GM19452 (cell line): ENCODE results near the gene ZNF283.
"Not testable (repeated sequence)": the region's sequence is repeated elsewhere in the genome, so short reads cannot be mapped to it uniquely, and the experiment has no call there.

ENCODE experiments used
- ATAC-seq: cut with Tn5 transposase; IDR thresholded peaks from one replicate; pipeline ENCODE4 v1.9.1; 2021; ENCODE audit not compliant: unreplicated experiment

ZNF283 gene

GRCh38 chr19:43799502-43800142 lies 27.5 kb upstream of the ZNF283 start:
- ATAC-seq: no peak

GRCh38 chr19:43802216-43802951 lies 24.7 kb upstream of the ZNF283 start, which contains the start of gene LYPD5:
TSS of gene LYPD5 (minus strand) at chr19:43802447. CDS start at chr19:43802380, 67 bp downstream.
- ATAC-seq: no peak

GRCh38 chr19:43804432-43804831 lies 22.7 kb upstream of the ZNF283 start:
- ATAC-seq: no peak

GRCh38 chr19:43806401-43806800 lies 20.7 kb upstream of the ZNF283 start:
- not testable (repeated sequence) for ATAC-seq

GRCh38 chr19:43806848-43807247 lies 20.3 kb upstream of the ZNF283 start:
- ATAC-seq: no peak

- no peak for ATAC-seq
Measured at GRCh38 chr19:43807651-43808050, 19.5 kb upstream of the ZNF283 start.

GRCh38 chr19:43809762-43810696 lies 17.1 kb upstream of the ZNF283 start:
- ATAC-seq: no peak

GRCh38 chr19:43811837-43812236 lies 15.3 kb upstream of the ZNF283 start:
- no peak for ATAC-seq

GRCh38 chr19:43812259-43812658 lies 14.9 kb upstream of the ZNF283 start:
- ATAC-seq: no peak

GRCh38 chr19:43812688-43813087 lies 14.4 kb upstream of the ZNF283 start:
- ATAC-seq: no peak

- ATAC-seq: no peak
Measured at GRCh38 chr19:43814663-43815352, 12.3 kb upstream of the ZNF283 start.

GRCh38 chr19:43817454-43817853 lies 9.7 kb upstream of the ZNF283 start:
- not testable (repeated sequence) for ATAC-seq

- no peak for ATAC-seq
Measured at GRCh38 chr19:43818500-43818899, 8.6 kb upstream of the ZNF283 start.

GRCh38 chr19:43820098-43820883 lies 6.8 kb upstream of the ZNF283 start:
- no peak for ATAC-seq

- ATAC-seq: no peak
Measured at GRCh38 chr19:43820884-43821215, 6.3 kb upstream of the ZNF283 start.

- not testable (repeated sequence) for ATAC-seq
Measured at GRCh38 chr19:43823856-43824255, 3.3 kb upstream of the ZNF283 start.

- ATAC-seq: not testable (repeated sequence)
Measured at GRCh38 chr19:43824572-43824971, 2.5 kb upstream of the ZNF283 start.

- no peak for ATAC-seq
Measured at GRCh38 chr19:43839139-43839538, 12.0 kb downstream of the ZNF283 start.

- ATAC-seq: no peak
Measured at GRCh38 chr19:43842007-43842406, 14.9 kb downstream of the ZNF283 start.

- no peak for ATAC-seq
Measured at GRCh38 chr19:43847246-43847645, 20.1 kb downstream of the ZNF283 start.
